NCI-H2227 (cell line): ENCODE results near the gene NLRP11.
"Not testable (repeated sequence)": the region's sequence is repeated elsewhere in the genome, so short reads cannot be mapped to it uniquely, and the experiment has no call there.

Experiments
- DNase-seq: peaks from one replicate; lab custom pipeline; 2025; ENCODE audit not compliant: unreplicated experiment; lab: John Stamatoyannopoulos, UW

Gene NLRP11

GRCh38 chr19:55781112-55781511 is 50.7 kb downstream of the NLRP11 start:
- no peak for DNase-seq

- DNase-seq = no peak
Measured at GRCh38 chr19:55778331-55778730, 53.5 kb downstream of the NLRP11 start.

DNA sequence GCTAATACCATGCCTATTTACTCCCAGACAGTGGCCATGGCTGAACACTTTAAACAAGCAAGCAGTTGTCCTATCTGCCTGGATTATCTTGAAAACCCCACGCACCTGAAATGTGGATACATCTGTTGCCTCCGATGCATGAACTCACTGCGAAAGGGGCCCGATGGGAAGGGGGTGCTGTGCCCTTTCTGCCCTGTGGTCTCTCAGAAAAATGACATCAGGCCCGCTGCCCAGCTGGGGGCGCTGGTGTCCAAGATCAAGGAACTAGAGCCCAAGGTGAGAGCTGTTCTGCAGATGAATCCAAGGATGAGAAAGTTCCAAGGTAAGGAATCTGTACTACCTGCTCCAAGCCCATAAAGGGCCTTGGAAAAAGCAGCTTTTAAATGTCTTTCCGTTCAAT is 54.3 kb downstream of the NLRP11 start:
- peak; percentile 26 for DNase-seq

DNA sequence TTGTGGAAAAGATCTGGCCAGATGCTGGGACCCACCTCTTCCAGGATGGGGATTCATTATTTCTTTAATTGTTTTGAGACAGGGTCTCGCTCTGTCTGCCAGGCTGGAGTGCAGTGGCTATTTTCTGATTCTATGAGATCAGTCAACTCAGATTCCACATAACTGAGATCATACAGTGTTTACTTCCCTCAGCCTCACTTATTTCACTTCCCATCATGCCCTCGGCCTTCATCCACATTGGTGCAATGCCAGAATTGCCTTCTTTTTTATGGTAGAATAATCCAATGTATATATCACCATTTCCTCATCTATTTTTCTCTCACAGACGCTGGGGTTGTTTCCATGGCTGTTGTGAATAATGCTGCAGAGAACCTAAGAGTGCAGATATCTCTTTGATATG is 62.2 kb downstream of the NLRP11 start:
- DNase-seq = not testable (repeated sequence)

GRCh38 chr19:55768818-55769217 is 63.0 kb downstream of the NLRP11 start, which contains the start of gene RFPL4AL1:
RFPL4AL1 (plus strand) TSS chr19:55769118; CDS start chr19:55771805, 2,687 bp downstream.
- DNase-seq = not testable (repeated sequence)

DNA sequence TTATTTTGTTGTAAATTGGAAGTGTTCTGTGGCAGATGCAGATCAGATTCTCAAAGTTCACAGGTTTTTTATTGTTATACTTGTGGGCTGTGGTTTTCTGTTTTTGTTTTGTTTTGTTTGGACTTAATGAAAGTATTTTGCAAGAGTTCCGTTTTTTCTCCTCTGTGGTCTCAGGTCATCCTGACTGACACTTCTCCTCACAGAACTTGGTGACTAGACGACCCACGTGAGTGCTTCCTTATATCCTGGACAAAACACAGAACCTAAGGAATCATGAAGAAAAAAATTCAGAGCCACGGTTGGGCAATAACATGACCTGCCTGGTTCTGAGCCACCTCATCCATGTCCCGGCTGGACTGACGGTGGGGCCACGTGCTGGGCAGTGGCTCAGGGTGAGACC is 65.3 kb downstream of the NLRP11 start:
- DNase-seq = no peak

GRCh38 chr19:55758797-55759196 is 73.0 kb downstream of the NLRP11 start, which contains the start of gene RFPL4A:
RFPL4A (plus strand) TSS chr19:55759097; CDS start chr19:55761801, 2,704 bp downstream.
- not testable (repeated sequence) for DNase-seq

DNA sequence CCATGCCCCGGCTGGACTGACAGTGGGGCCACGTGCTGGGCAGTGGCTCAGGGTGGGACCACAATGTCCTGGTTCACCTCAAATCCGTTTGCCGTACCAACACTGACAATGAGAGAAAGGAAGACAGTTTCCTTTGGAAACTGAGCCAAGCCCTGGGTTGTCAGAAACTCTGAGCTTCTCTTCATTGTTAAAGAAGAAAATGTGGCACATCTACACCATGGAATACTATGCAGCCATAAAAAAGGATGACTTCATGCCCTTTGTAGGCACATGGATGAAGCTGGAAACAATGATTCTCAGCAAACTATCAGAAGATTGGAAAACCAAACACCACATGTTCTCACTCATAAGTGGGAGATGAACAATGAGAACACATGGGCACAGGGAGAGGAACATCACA is 75.0 kb downstream of the NLRP11 start:
- DNase-seq = not testable (repeated sequence)

DNA sequence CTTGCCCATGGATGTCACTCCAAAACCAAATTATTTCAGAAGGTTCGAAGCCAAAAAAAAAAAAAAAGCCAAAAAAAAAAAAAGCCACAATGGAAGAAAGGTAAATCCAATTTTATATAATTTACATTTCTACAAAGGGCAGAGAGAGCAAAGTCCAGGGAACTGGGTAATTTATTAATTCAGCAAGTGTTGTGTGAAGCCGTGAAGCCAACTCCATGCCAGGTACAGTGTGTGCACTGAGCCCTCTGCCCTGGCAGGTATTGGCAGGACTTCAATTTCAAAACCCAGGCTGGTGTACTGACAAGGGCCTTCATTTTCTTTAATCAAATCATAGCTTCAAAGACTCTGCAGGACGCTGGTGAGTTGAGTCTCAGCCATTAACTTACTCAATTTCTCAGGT is 78.4 kb downstream of the NLRP11 start:
- DNase-seq = no peak

- DNase-seq = no peak
Measured at GRCh38 chr19:55750715-55751114, 81.1 kb downstream of the NLRP11 start.

- no peak for DNase-seq
Measured at GRCh38 chr19:55738302-55738701, 93.5 kb downstream of the NLRP11 start, which contains the start of gene NLRP9. NLRP9 (minus strand) TSS chr19:55738402; CDS start chr19:55738374, 28 bp downstream.
